Cardiac muscle cell (in vitro differentiated cells and primary cell): ENCODE measurements around the gene RXRB. TPM values are rescaled to one million over a fixed set of nuclear protein-coding genes. Genes with fewer than 3 reads are reported as not detected.

Source experiments
- DNase-seq, 2 donors: peaks; one replicate each; pipeline versions ENCODE4 v3.0.0 to v3.0.0-alpha.2; 2010 to 2017; ENCODE audit warnings: low read depth in 1 of 2, low spot score in 1 of 2
- H3K27ac ChIP-seq: fragments of 200-600 bp; sonication (generic); 2 replicates; pipeline ENCODE4 v1.5.1; 2016
- H3K27me3 ChIP-seq: fragments of 200-600 bp; sonication (generic); 2 replicates; pipeline ENCODE4 v1.6.0; 2016; ENCODE audit warnings: control low read depth
- H3K36me3 ChIP-seq: fragments of 200-600 bp; sonication (generic); 2 replicates; pipeline ENCODE4 v1.5.1; 2016; ENCODE audit warnings: control low read depth
- H3K4me1 ChIP-seq: fragments of 200-600 bp; sonication (generic); 2 replicates; pipeline ENCODE4 v1.8.1; 2017; ENCODE audit warnings: low read depth, mild to moderate bottlenecking, mixed run types
- H3K4me3 ChIP-seq: fragments of 200-600 bp; sonication (generic); 2 replicates; pipeline ENCODE4 v1.5.1; 2016; ENCODE audit warnings: mild to moderate bottlenecking
- H3K9me3 ChIP-seq: fragments of 200-600 bp; sonication (generic); 2 replicates; pipeline ENCODE4 v1.5.1; 2017; ENCODE audit warnings: low read depth, mild to moderate bottlenecking, control low read depth
- CTCF ChIP-seq: IDR thresholded peaks from 2 replicates; pipeline ENCODE4 v1.5.1; 2012; ENCODE audit warnings: low read depth, mild to moderate bottlenecking, low read length
- polyA plus RNA-seq: library from polyadenylated mRNA; unstranded; fragments of >200 nt; fragmentation: Nextera tagmentation; extraction: Ambion mirVana; gene quantifications from 2 replicates; pipeline ENCODE4 v1.2.1, GENCODE V29; 2016
- total RNA-seq: library from RNA; depleted of rRNA; stranded (reverse); fragments of >200 nt; gene quantifications from 2 replicates; pipeline ENCODE4 v1.2.3, GENCODE V29; 2016

RXRB gene
- total and polyA plus RNA-seq, 2 experiments from 2014 or later, result 37.8 to 46.7 TPM

GRCh38 chr6:33213989-33214335 lies 13.5 kb upstream of the RXRB start:
- no peak overlapping the region for H3K27ac ChIP-seq
- no peak for TF ChIP-seq CTCF
- no peaks in the 10 kb centered on the region for H3K36me3 ChIP-seq
- peaks cover 4% of the 10 kb centered on the region for H3K27me3 ChIP-seq
- DNase-seq, result no peak
- H3K4me1 ChIP-seq, result peaks cover 13% of the 10 kb centered on the region
- H3K9me3 ChIP-seq, result no peaks in the 10 kb centered on the region
- peak overlapping the region; percentile 32 for H3K4me3 ChIP-seq

- TF ChIP-seq CTCF, result no peak
- Histone ChIP-seq H3K27ac (no peak overlapping the region), H3K4me1 (peaks cover 13% of the 10 kb centered on the region), H3K27me3 (peaks cover 3% of the 10 kb centered on the region), H3K9me3 (no peaks in the 10 kb centered on the region), H3K36me3 (no peaks in the 10 kb centered on the region), H3K4me3 (peak overlapping the region; percentile 32)
- peak; percentile 50 to 63 for DNase-seq
These were observed 12.9 kb upstream of the RXRB start for GRCh38 chr6:33213166-33213988.

DNA sequence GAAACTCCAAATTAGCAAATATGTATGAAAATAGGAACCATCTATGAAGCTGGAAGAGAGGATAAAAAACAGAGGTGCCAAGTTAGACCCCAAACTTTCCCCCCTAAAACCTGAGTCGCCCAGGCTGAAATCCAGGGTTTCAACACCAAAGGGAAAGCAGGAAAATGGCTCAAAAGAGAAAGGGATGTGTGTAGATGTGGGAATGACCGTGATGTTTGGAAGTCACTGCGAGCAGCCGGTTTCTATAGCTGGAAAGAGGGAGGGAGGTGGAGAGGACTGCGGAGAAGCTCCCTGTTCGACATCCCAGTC lies 12.3 kb upstream of the RXRB start:
- Histone ChIP-seq H3K27me3 (no peaks in the 10 kb centered on the region), H3K4me3 (peak overlapping the region; percentile 32), H3K27ac (no peak overlapping the region), H3K9me3 (no peaks in the 10 kb centered on the region), H3K4me1 (peaks cover 13% of the 10 kb centered on the region), H3K36me3 (no peaks in the 10 kb centered on the region)
- no peak for TF ChIP-seq CTCF
- DNase-seq, result no peak

DNA sequence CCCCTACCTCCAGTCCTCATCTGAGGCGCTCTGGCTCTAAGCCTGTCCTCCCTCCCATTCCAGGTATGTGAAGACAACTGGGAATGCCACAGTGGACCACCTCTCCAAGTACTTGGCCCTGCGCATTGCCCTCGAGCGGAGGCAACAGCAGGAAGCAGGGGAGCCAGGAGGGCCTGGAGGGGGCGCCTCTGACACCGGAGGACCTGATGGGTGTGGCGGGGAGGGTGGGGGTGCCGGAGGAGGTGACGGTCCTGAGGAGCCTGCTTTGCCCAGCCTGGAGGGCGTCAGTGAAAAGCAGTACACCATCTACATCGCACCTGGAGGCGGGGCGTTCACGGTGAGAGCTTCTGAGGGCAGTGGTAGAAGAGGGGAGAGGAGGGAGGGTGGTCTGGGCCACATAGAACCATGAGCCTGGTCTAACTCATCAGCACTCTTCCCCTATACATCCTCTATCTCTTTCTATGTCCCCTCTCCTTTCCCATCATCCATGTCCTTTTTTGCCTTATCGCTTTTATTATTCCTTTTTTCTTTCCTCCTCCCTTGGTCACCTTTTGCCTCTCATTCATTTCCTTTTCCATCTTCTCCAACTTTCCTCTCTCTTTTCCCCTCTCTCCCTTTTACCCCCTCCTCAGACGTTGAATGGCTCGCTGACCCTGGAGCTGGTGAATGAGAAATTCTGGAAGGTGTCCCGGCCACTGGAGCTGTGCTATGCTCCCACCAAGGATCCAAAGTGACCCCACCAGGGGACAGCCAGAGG lies 11.4 kb upstream of the RXRB start:
- H3K36me3 ChIP-seq, result no peaks in the 10 kb centered on the region
- H3K9me3 ChIP-seq, result no peaks in the 10 kb centered on the region
- no peak for TF ChIP-seq CTCF
- H3K27ac ChIP-seq, result no peak overlapping the region
- H3K27me3 ChIP-seq, result no peaks in the 10 kb centered on the region
- H3K4me1 ChIP-seq, result peaks cover 16% of the 10 kb centered on the region
- no peak for DNase-seq
- H3K4me3 ChIP-seq, result no peak overlapping the region

DNA sequence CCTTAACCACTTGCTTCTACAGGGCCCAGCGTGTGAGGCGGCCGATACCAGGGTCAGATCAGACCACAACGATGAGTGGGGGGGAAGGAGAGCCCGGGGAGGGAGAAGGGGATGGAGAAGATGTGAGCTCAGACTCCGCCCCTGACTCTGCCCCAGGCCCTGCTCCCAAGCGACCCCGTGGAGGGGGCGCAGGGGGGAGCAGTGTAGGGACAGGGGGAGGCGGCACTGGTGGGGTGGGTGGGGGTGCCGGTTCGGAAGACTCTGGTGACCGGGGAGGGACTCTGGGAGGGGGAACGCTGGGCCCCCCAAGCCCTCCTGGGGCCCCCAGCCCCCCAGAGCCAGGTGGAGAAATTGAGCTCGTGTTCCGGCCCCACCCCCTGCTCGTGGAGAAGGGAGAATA lies 10.7 kb upstream of the RXRB start:
- Histone ChIP-seq H3K4me1 (peaks cover 18% of the 10 kb centered on the region), H3K27ac (no peak overlapping the region), H3K27me3 (no peaks in the 10 kb centered on the region), H3K36me3 (no peaks in the 10 kb centered on the region), H3K4me3 (no peak overlapping the region), H3K9me3 (no peaks in the 10 kb centered on the region)
- TF ChIP-seq CTCF, result no peak
- no peak for DNase-seq
